ENCODE data around the gene ZNF135. TPM values are rescaled to one million over a fixed set of nuclear protein-coding genes. Genes with fewer than 3 reads are reported as not detected.

Gene ZNF135
- total and polyA plus RNA-seq, 2 experiments from 2014 or later: 4.8 to 10.3 TPM

DNA sequence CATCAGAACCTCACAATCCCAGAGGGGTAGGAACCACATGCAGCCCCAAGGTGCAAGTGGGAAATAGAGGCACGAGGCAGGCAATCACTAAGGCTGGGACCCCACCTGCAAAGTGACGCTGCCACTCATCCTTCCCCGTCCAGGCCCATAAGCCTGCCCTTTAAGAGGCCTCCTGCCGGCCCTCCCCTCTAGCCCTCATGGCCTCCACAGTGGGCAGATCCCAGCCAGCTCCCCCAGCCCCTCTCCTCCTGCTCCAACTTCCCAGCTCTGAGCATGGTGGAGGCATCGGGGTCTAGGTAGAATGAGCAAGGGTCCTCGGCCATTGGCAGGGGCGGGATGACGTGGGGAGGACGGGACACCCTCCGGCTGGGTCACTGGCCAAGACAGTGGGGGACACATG, 36.2 kb downstream of the ZNF135 start (continued):
- TF ChIP-seq REST (IDR thresholded peaks at IDR 0.05; ENCODE audit: unreplicated experiment): no peak

GRCh38 chr19:58096884-58097283, 37.8 kb downstream of the ZNF135 start:
- DNase-seq (ENCODE audit: low spot score) (peak; percentile 6), ATAC-seq (no peak)

More at GRCh38 chr19:58096884-58097283, 37.8 kb downstream of the ZNF135 start:
- Histone ChIP-seq H3K36me3 (ENCODE audit: insufficient read depth) (no peaks in the 10 kb centered on the region), H3K4me2 (peak overlapping the region; percentile 91), H3K9me2 (ENCODE audit: insufficient read depth) (no peaks in the 10 kb centered on the region), H3K79me2 (replicated peaks; ENCODE audit: insufficient read depth) (peaks cover 16% of the 10 kb centered on the region), H3K27ac (ENCODE audit: low read depth) (no peak overlapping the region), H2AFZ (no peak overlapping the region), H3K27me3 (ENCODE audit: insufficient read depth) (no peaks in the 10 kb centered on the region), H4K20me1 (replicated peaks; ENCODE audit: insufficient read depth) (no peaks in the 10 kb centered on the region), H3K4me1 (ENCODE audit: insufficient read depth) (peaks cover under 1% of the 10 kb centered on the region), H3K4me3 (peak overlapping the region; percentile 94), H3F3A (replicated peaks; ENCODE audit: low read depth) (no peaks in the 10 kb centered on the region)
- Mint-ChIP-seq H3K9me3 (peaks cover 34% of the 10 kb centered on the region), H3K4me3 (peak overlapping the region; percentile 72), H3K4me1 (peaks cover 12% of the 10 kb centered on the region), H3K36me3 (ENCODE audit: low read depth) (peaks cover 22% of the 10 kb centered on the region), H3K27me3 (ENCODE audit: insufficient read depth, low read depth, poor library complexity) (peaks cover 12% of the 10 kb centered on the region), H3K27ac (peak overlapping the region; percentile 99)
- TF ChIP-seq ZNF114 (CRISPR knock-in tag; IDR thresholded peaks at IDR 0.05) (no peak), NANOG (IDR thresholded peaks at IDR 0.05; ENCODE audit: borderline replicate concordance) (no peak), POLR2AphosphoS5 (IDR thresholded peaks at IDR 0.05; ENCODE audit: low read depth) (no peak), REST (IDR thresholded peaks at IDR 0.05; ENCODE audit: unreplicated experiment) (no peak), ZNF331 (CRISPR knock-in tag; IDR thresholded peaks at IDR 0.05; ENCODE audit: low read depth) (no peak), ETS1 (IDR thresholded peaks at IDR 0.05) (no peak), CREB1 (CRISPR knock-in tag; IDR thresholded peaks at IDR 0.05; ENCODE audit: low read depth) (no peak), ZNF462 (CRISPR knock-in tag; IDR thresholded peaks at IDR 0.05) (no peak)
- TF ChIP-seq, protein P1, sequence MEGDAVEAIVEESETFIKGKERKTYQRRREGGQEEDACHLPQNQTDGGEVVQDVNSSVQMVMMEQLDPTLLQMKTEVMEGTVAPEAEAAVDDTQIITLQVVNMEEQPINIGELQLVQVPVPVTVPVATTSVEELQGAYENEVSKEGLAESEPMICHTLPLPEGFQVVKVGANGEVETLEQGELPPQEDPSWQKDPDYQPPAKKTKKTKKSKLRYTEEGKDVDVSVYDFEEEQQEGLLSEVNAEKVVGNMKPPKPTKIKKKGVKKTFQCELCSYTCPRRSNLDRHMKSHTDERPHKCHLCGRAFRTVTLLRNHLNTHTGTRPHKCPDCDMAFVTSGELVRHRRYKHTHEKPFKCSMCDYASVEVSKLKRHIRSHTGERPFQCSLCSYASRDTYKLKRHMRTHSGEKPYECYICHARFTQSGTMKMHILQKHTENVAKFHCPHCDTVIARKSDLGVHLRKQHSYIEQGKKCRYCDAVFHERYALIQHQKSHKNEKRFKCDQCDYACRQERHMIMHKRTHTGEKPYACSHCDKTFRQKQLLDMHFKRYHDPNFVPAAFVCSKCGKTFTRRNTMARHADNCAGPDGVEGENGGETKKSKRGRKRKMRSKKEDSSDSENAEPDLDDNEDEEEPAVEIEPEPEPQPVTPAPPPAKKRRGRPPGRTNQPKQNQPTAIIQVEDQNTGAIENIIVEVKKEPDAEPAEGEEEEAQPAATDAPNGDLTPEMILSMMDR (conservative IDR thresholded peaks at IDR 0.05; ENCODE audit: low read depth in 2 of 2): no peak
